Measurements from ENCODE around the gene TRMT61A. TPM values are rescaled to one million over a fixed set of nuclear protein-coding genes. Genes with fewer than 3 reads are reported as not detected.
"Not testable (repeated sequence)": the region's sequence is repeated elsewhere in the genome, so short reads cannot be mapped to it uniquely, and the experiment has no call there.

Gene TRMT61A
- total and polyA plus RNA-seq, 2 of the 13 experiments (the other 11 are each of a cell fraction or from before 2014, with no cell fraction given): 6.5 to 13.6 TPM

GRCh38 chr14:103525430-103526246, 3.4 kb upstream of the TRMT61A start (continued):
- peak; percentile 83 for TF ChIP-seq MEF2D (CRISPR knock-in tag; IDR thresholded peaks at IDR 0.05)
- TF ChIP-seq ARID5B (CRISPR knock-in tag; IDR thresholded peaks at IDR 0.05): peak; percentile 45; the same call in 1 of the 2 replicates
- peak; percentile 53; the same call in 1 of the 2 replicates for TF ChIP-seq ARID4A (CRISPR knock-in tag; IDR thresholded peaks at IDR 0.05; ENCODE audit: borderline replicate concordance)
- TF ChIP-seq DRAP1 (CRISPR knock-in tag; IDR thresholded peaks at IDR 0.05): peak; percentile 84
- TF ChIP-seq ZFY (CRISPR knock-in tag; IDR thresholded peaks at IDR 0.05): peak; percentile 76
- TF ChIP-seq ZNF33B (CRISPR knock-in tag; IDR thresholded peaks at IDR 0.05): 0 out of 2 replicates have a peak, but pooled peaks have one; percentile 16
- 0 out of 2 replicates have a peak, but pooled peaks have one; percentile 52 for TF ChIP-seq ZNF143 (CRISPR knock-in tag; IDR thresholded peaks at IDR 0.05)
- peak; percentile 69; the same call in 1 of the 2 replicates for TF ChIP-seq ARNTL (CRISPR knock-in tag; IDR thresholded peaks at IDR 0.05)
- TF ChIP-seq IKZF4 (CRISPR knock-in tag; IDR thresholded peaks at IDR 0.05; ENCODE audit: borderline replicate concordance, low read depth, not compliant biosample characterization): peak; percentile 58
- TF ChIP-seq MIER2 (CRISPR knock-in tag; IDR thresholded peaks at IDR 0.05): 0 out of 2 replicates have a peak, but pooled peaks have one; percentile 32
- TF ChIP-seq FOXA1 (IDR thresholded peaks at IDR 0.05); CREM (CRISPR knock-in tag; IDR thresholded peaks at IDR 0.05); LCORL (IDR thresholded peaks at IDR 0.05): not testable (repeated sequence)
- peak; percentile 85 for TF ChIP-seq FOXA1 (CRISPR knock-in tag; IDR thresholded peaks at IDR 0.05)
- peak; percentile 59; the same call in 1 of the 2 replicates for TF ChIP-seq YEATS4 (CRISPR knock-in tag; IDR thresholded peaks at IDR 0.05; ENCODE audit: borderline replicate concordance)
- TF ChIP-seq CREM (IDR thresholded peaks at IDR 0.05): 0 out of 2 replicates have a peak, but pooled peaks have one; percentile 20
- TF ChIP-seq FOXC1 (CRISPR knock-in tag; IDR thresholded peaks at IDR 0.05; ENCODE audit: borderline replicate concordance): peak; percentile 65; the same call in 1 of the 2 replicates
- TF ChIP-seq PHF8 (CRISPR knock-in tag; IDR thresholded peaks at IDR 0.05): peak; percentile 56; the same call in 1 of the 2 replicates
- 0 out of 2 replicates have a peak, but pooled peaks have one; percentile 34 for TF ChIP-seq ZNF343 (CRISPR knock-in tag; IDR thresholded peaks at IDR 0.05)
- TF ChIP-seq LCORL (CRISPR knock-in tag; IDR thresholded peaks at IDR 0.05): peak; percentile 76; the same call in 1 of the 2 replicates
- TF ChIP-seq MXD3 (CRISPR knock-in tag; IDR thresholded peaks at IDR 0.05): 0 out of 2 replicates have a peak, but pooled peaks have one; percentile 22
